ENCODE measurements around the gene MYRF. TPM values are rescaled to one million over a fixed set of nuclear protein-coding genes. Genes with fewer than 3 reads are reported as not detected.

Gene MYRF
- total and polyA plus RNA-seq, 2 of the 13 experiments (the other 11 are each of a cell fraction or from before 2014, with no cell fraction given) = 10.2 to 25.9 TPM

DNA sequence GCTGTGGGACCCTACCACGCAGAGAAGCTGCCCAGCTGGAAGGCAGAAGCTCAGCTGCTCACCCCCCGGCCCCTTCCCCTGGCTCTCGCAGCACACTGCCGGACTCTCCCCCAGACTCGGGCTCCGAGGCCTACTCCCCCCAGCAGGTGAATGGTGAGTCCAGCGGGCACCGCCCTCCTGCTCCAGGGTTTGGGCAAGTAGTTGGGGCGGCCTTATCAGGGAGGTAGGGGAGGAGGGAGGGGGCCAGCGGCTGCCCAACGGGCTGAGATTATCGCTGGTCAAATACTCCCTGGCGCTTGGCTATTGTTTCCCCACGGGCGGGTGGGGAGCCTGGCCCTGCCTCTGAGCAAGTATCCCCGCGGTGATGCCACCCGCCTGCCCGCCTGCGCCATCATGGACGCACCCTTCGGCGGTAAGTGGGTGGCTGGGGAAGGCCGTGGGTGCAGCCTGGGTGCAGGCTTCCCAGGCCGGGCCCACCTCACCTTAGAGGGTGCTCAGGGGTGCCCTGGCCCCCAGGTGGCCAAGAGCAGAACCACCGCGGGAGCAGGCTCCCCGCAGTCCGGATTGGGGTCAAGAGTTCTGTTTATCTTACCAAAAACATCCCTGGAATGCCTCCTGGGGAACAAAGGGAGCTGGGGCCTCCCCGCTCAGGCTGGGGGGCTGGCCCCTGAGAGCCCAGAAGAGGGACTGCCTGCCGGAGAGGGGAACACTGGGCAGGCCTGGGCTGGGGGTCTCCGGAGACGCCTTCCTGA lies 16.9 kb downstream of the MYRF start (continued):
- TF ChIP-seq, protein P1, sequence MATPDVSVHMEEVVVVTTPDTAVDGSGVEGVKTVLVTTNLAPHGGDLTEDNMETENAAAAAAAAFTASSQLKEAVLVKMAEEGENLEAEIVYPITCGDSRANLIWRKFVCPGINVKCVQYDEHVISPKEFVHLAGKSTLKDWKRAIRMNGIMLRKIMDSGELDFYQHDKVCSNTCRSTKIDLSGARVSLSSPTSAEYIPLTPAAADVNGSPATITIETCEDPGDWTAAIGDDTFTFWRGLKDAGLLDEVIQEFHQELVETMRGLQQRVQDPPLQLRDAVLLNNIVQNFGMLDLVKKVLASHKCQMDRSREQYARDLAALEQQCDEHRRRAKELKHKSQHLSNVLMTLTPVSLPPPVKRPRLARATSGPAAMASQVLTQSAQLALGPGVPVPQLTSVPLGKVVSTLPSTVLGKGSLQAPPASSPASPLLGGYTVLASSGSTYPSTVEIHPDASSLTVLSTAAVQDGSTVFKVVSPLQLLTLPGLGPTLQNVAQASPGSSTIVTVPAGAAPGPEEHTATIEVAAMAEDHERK (CRISPR knock-in tag; IDR thresholded peaks at IDR 0.05; ENCODE audit: low read depth) = no peak
- TF ChIP-seq RBAK (CRISPR knock-in tag; IDR thresholded peaks at IDR 0.05) (0 out of 2 replicates have a peak, but pooled peaks have one; percentile 4), CBX2 (IDR thresholded peaks at IDR 0.05; ENCODE audit: low read depth, low read length) (no peak), CBX2 (CRISPR knock-in tag; IDR thresholded peaks at IDR 0.05; ENCODE audit: low read depth) (no peak), SRF (IDR thresholded peaks at IDR 0.05; ENCODE audit: low read depth, low read length) (no peak), ARNTL (CRISPR knock-in tag; IDR thresholded peaks at IDR 0.05) (no peak), JUND (CRISPR knock-in tag; IDR thresholded peaks at IDR 0.05) (peak; percentile 59), SYNCRIP (IDR thresholded peaks at IDR 0.05; ENCODE audit: insufficient read depth, low read depth, low read length) (no peak), ZNF777 (CRISPR knock-in tag; IDR thresholded peaks at IDR 0.05) (no peak), NFE2L2 (IDR thresholded peaks at IDR 0.05; ENCODE audit: low read length) (no peak), ZNF331 (CRISPR knock-in tag; IDR thresholded peaks at IDR 0.05) (peak; percentile 57; the same call in 1 of the 2 replicates), TAF1 (CRISPR knock-in tag; IDR thresholded peaks at IDR 0.05) (peak; percentile 46; the same call in 1 of the 2 replicates), GATA4 (IDR thresholded peaks at IDR 0.05; ENCODE audit: borderline replicate concordance, low read depth) (no peak), SMAD3 (CRISPR knock-in tag; IDR thresholded peaks at IDR 0.05) (peak; percentile 43; the same call in 1 of the 2 replicates), ZSCAN22 (CRISPR knock-in tag; IDR thresholded peaks at IDR 0.05) (no peak; the same call in 1 of the 2 replicates), NFATC3 (CRISPR knock-in tag; IDR thresholded peaks at IDR 0.05) (no peak), ZNF572 (CRISPR knock-in tag; IDR thresholded peaks at IDR 0.05) (no peak), EP300 (IDR thresholded peaks at IDR 0.05; ENCODE audit: low read depth in 2 of 2, low read length in 2 of 2) (peak; percentile 58 to 83; a peak in 3 of 4 replicates), EP300 (CRISPR knock-in tag; IDR thresholded peaks at IDR 0.05; ENCODE audit: borderline replicate concordance) (peak; percentile 72; the same call in 1 of the 2 replicates), ZNF446 (CRISPR knock-in tag; IDR thresholded peaks at IDR 0.05) (0 out of 2 replicates have a peak, but pooled peaks have one; percentile 52)
- TF ChIP-seq, protein P2, sequence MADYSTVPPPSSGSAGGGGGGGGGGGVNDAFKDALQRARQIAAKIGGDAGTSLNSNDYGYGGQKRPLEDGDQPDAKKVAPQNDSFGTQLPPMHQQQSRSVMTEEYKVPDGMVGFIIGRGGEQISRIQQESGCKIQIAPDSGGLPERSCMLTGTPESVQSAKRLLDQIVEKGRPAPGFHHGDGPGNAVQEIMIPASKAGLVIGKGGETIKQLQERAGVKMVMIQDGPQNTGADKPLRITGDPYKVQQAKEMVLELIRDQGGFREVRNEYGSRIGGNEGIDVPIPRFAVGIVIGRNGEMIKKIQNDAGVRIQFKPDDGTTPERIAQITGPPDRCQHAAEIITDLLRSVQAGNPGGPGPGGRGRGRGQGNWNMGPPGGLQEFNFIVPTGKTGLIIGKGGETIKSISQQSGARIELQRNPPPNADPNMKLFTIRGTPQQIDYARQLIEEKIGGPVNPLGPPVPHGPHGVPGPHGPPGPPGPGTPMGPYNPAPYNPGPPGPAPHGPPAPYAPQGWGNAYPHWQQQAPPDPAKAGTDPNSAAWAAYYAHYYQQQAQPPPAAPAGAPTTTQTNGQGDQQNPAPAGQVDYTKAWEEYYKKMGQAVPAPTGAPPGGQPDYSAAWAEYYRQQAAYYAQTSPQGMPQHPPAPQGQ (CRISPR knock-in tag; IDR thresholded peaks at IDR 0.05; ENCODE audit: borderline replicate concordance) = no peak

Measured in HepG2 (cell line).